Glomerular endothelial cell (primary cell): ENCODE measurements around the gene CUX1. TPM values are rescaled to one million over a fixed set of nuclear protein-coding genes. Genes with fewer than 3 reads are reported as not detected.
"Not testable (repeated sequence)": the region's sequence is repeated elsewhere in the genome, so short reads cannot be mapped to it uniquely, and the experiment has no call there.

Source experiments
- DNase-seq: peaks from one replicate; pipeline ENCODE4 v3.0.0-alpha.2; 2011; ENCODE audit warnings: low read depth, low spot score; ENCODE audit errors: extremely low read depth
- total RNA-seq: library from RNA; depleted of rRNA; stranded (reverse); fragments of >200 nt; gene quantifications from 2 replicates; pipeline ENCODE4 v1.2.3, GENCODE V29; 2015

The CUX1 gene
- total RNA-seq, 1 donor from 2014 or later = 62.0 TPM

DNA sequence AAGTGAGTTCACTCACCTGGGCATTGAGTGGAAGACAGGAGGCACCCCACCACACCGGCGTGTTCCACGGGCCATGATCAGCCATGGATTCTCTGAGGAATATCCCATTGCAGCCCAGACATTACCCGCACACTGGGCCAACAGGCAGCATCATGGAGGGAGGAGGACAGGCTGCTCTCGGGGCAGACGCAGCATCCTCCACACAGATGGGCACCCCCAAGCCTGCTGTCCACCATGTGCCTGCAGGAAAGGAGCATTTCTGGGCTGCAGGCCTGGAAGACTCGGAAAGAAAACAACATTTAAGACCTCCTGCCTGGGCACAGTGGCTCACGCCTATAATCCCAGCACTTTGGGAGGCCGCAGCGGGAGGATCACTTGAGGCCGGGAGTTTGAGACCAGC is 398.3 kb downstream of the CUX1 start:
- DNase-seq = no peak

DNA sequence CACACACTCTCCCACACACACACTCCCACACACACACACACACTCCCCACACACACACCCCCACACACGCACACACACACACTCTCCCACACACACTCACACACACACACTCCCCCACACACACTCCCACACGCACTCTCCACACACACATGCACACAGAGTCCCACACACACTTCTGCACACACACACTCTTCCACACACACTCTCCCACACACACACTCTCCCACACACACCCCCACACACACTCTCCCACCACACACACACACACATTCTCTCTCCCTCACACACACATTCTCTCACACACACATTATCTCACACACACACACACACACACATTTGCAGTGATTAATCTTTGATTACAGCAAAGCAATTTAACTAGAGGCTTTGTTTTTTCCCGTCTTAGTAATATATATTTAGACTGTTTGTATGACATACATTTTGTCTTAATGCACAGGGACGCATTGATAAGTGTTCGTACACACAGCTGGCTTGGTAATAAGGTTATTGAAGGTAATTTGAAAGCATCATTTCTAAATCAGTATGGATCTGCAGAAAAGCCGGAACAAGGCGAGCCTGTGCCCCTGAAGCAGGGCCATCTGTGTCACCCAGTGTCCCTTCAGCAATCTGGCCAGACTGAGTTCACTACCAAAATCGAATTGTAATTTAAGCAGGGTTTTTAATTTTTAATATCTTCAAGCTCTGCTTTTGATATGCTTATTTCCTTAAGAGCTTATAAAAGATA is 399.3 kb downstream of the CUX1 start:
- DNase-seq = no peak

DNA sequence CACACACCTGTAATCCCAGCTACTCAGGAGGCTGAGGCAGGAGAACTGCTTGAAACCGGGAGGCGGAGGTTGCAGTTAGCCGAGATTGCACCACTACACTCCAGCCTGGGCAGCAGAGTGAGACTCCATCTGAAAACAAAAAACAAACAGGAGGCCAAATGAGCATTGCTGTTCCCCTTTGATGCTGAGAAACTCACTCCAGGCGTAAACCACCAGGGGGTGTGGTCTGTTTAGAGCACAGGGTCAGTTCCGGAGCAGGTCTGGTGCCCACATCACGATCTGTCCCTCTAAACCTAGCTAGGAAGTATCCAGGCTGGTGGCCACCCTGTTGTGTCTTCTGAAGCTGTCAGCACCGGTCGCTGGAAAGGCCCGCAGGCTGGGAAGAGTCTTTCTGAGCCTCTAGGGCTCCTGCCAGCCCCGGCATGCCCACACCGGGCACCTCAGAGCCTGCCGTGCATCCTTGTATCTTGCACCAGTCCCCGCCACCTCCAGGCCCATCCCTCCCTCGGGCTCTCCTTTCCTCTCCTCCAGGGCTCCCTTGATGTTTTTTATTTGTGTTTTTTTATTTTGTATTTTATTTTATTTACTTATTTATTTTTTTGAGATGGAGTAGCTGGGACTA is 402.9 kb downstream of the CUX1 start:
- no peak for DNase-seq

DNA sequence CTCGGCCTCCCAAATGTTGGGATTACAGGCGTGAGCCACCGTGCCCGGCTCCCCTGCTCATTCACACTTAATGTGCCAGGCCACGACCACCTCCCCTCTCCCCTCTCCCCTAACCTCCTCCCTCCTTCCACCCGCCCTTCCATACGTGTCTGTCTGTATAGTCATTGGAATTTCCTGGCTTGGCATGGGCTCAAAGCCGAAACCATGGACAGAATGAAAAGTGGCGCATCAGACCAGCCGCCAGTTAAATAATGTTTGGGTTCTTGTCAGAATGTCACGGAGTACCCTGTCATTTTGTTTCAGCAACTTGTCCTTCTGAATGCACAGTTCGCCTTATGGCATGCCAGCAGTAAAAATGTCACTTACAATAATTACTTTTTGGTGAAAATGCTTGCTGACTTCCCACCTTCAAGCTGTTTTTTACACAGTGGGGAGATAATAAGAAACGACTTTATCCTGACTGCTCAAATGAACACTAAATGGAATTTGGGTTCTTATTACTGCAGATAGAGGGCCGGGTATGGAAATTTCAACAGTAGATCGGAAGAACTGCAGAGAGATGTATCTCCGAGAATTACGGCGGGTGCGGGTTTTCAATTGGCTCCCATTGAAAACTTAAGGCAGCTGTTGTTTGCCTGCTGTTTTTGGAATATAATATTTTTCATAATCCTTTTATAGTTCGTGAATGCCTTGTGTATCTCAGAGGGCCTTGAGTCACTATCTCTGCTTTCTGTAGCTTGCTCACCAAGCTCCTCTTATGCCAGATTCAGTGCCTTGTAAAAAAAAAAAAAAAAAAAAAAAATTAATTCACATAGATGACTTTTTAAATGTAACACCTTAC is 403.8 kb downstream of the CUX1 start:
- DNase-seq = peak; percentile 16

DNA sequence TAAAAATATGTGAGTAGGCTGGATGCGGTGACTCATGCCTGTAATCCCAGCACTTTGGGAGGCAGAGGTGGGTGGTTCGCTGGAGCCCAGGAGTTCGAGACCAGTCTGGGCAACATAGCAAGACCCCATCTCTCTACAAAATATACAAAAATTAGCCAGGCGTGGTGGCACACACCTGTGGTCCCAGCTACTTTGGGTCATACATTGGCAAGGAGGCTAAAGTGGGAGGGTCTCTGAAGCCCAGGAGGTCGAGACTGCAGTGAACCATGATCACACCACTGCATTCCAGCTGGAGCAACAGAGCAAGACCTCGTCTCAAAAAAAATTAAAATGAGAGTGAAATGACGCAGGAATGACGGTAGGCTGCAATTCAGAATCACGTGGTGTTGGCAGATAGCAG is 404.5 kb downstream of the CUX1 start:
- no peak for DNase-seq

DNA sequence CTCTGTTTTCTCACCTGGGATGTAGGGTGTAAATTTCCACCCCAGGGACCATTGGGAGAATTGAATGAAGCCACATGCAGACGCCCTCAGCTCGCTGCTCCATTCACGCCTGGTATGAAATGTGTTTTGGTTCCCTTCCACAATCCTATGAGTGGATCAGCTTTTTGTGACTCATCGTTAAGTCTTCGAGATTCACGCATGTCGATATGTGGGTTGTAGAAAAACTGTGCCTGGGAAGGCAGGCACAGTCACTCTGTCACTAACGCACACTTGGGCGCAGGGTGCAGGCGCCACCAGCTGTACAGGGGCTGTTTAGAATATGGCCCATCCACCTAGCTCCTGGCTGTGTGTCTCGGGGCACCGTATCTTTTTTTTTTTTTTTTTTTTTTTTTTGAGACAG is 405.0 kb downstream of the CUX1 start:
- no peak for DNase-seq

DNA sequence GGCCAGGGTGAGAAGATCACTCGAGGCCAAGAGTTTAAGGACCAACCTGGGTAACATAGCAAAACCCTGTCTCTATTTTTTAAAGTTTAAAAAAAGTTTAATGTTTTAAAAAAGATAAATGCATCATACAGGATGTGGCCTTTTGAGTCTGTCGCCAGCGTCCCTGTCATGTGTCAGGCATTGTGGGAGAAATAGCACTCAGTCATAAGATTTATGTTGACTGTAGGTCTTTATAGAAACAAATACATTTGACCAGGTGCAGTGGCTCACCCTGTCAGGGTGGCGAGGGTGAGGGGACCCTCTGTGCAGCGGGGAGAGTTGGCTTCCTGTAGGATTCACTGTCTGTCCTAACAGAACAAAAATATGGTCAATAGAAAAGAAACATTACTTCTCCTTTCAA is 405.8 kb downstream of the CUX1 start:
- DNase-seq = no peak

DNA sequence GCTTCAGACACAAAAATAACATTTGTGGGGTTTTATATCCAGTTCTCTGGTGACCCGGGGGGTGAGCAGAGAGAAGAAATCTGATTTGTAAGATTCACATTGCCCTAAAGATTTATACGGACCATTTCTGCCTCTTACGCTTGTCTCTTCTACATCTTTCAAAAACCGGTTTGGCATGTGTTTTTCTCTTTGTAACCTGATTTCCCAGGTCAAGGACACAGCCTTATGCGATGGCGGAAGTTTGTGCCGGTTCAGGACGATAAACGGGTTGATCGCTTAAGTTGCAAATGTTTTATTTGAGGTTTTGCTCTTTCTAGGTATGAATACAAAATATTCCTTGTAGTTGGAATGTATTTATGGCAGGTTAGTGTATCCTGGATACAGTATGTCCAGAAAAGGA is 407.6 kb downstream of the CUX1 start:
- no peak for DNase-seq

DNA sequence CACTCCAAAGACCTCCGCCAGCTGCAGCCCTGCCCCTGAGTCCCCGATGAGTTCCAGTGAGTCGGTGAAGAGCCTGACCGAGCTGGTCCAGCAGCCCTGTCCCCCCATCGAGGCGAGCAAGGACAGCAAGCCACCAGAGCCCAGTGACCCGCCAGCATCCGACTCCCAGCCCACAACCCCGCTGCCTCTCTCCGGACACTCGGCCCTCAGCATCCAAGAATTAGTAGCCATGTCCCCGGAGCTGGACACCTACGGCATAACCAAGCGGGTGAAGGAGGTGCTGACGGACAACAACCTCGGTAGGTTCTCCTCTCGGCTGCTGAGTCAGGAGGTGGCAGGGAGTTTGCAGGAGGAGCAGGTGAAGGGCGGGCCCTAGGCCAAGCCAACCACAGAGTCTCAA is 409.9 kb downstream of the CUX1 start:
- no peak for DNase-seq

DNA sequence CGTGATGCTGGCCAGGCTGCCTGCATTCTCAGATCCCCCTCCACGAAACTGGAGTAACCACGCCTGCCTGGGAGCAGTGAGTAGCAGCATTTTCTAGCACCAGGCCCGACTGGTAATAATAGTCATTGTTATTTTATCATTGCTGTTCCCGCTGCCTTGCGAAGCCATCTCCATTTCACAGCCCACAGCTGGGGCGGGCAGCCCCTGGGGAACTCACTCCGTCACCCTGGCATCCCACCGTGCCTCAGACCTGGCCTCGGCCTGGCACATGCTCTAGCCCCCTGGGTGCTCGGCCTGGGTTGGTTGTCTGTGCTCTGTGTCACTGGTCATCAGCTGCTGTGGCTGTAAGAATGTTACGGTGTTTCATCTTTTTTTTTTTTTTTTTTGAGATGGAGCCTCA is 411.5 kb downstream of the CUX1 start:
- DNase-seq = no peak

DNA sequence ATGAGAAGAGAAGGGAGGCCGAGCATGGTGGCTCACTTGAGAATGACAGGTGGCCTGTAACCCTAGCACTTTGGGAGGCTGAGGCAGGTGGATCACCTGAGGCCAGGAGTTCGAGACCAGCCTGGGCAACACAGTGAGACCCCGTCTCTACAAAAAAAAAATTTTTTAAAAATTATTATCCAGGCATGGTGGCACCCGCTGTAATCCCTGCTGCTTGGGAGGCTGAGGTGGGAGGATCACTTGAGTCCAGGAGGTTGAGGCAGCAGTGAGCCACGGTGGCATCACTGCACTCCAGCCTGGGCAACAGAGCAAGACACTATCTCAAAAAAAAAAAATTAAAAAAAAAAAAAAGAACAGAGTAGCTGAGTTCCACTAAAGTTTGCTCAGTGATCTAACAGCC is 412.7 kb downstream of the CUX1 start:
- DNase-seq = not testable (repeated sequence)

DNA sequence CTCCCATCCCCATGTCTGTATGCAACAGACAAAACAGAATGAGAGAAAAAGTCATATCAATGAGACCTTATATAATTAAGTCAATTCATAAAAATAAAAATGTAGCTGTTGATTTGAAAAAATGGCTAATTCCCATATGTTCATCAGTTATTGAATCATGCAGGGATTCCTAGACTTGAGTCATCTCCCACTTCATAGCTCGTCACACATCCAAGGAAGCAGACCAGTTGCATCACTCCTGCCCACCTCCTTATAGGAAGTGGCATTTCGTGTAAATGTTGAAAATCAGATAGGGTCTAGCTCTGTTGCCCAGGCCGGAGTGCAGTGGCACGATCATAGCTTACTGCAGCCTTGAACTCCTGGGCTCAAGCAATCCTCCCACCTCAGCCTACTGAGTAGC is 413.2 kb downstream of the CUX1 start:
- DNase-seq = no peak

DNA sequence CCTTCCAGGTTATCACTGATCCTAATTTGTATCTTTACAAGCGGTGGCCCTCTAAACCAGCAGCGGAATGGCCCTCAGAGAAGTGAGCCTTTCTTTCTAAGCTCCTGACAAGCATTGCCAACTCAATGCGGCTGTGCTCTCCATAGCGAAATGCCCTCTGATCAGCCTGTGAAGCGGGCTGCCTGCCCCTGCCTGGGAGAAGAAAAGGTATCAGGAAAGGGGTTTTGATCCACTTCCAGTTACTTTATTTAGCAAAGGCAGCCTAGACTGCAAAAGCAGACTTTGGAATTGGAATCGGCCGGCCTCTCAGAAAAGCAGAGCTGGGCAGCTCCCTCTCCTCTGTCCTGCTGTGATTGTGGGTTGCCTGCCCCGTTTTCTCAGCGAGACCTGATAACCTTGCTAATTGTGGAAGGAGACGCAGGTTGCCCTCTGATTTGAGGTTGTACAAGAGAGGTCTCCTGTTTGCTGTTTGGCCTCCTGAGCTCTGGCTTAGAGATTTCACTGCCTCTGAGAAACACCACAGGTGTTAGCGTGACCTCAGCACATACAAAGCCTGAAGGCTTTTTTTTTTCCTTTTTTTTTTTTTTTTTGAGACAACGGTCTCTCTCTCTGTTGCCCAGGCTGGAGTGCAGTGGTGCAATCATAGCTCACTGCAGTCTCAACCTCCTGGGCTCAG is 415.3 kb downstream of the CUX1 start:
- no peak for DNase-seq

DNA sequence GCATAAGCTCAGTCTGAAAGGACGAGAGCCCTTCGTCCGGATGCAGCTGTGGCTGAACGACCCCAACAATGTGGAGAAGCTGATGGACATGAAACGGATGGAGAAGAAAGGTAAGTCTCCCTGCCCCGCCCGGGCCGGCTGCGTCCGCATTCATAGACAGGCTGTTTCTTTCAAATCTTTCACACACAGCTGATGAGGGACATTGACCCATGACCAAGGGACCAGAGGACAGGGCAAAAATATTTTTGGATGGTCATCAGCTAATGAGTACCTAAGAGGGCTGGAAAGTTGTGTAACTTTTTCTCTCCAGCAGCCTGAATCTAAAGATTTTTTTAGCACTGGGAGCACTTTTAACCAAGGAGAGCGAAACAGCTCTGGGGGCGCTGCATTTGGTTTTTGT is 416.7 kb downstream of the CUX1 start:
- no peak for DNase-seq

DNA sequence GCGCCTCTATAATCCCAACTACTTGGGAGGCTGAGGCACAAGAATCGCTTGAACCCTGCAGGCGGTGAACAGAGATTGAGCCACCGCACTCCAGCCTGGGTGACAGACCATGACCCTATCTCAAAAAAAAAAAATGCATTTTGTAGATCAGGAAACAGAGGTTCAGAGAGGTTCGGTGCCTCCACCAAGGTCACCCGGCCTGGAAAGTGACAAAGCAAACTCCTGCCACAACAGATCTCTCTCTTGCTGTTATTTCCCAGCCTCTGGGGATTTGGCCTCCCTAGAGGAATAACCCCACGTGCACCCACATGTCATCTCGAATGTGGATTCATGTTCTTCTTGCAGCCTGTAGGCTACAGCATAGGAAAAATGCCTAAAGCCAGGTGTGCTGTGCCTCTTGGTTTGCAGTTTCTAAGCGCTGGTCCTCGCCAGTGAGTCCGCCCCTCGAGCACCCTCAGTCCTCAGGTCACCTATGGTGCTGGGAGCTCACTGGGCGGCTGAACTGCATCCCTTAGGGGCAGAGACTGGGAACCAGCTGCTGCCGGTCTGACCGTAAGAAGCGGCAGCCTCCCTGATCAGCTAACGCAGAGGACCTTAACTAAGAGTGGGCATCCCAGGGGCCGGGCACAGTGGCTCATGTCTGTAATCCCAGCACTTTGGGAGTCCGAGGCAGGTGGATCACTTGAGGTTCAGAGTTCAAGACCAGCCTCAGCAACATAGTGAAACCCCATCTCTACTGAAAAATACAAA is 417.6 kb downstream of the CUX1 start:
- no peak for DNase-seq

DNA sequence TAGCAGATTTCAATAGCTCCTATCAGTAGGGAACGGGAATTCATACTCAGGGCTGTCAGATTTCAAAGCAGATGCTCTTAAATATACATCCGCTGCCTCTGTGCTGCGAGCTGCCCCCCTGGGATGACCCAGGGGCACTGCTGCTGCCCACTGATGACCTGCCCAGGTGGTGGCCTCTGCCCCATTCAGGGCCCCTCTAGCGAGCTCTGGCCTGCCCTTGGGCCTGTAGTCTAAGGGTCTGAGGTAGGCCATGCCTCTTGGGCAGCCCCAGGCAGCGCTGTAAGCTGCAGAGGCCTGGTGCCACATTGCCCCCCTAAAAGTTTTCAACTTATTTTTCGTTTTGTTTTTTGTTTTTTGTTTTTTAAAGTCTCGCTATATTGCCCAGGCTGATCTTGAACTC is 418.7 kb downstream of the CUX1 start:
- DNase-seq = no peak

DNA sequence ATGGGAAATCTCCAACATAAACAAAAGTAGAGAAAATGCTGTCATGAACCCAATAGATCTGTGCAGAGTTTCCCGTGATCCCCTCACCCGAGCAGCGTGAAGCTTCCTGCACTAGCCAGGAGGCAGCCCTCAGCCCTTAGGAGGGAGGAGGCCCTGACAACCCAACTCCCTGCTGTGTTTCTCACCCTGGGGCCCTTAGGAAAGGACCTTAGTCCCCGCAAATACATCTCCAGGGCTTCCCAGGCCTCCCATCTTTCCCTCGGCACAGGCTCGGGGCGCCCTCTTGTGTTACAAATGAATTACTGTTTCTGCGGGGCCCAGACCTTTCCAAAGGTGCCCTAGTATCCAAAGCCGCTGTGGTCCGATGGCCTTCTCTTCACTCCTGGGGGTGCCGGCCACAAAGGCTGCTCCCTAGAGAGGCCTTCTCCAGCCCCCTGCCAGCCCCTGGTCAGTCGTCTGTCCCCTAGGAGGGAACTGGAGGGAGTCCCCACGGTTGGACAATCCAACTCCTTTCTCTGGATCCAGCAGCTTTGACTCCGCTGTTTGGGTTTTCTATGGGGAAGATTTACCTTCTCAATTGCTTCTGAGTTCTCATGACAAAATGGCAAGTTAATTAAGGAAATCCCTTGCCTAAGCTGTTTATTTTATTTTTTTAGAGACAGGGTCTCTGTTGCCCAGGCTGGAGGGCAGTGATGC is 419.3 kb downstream of the CUX1 start:
- peak; percentile 14 for DNase-seq

DNA sequence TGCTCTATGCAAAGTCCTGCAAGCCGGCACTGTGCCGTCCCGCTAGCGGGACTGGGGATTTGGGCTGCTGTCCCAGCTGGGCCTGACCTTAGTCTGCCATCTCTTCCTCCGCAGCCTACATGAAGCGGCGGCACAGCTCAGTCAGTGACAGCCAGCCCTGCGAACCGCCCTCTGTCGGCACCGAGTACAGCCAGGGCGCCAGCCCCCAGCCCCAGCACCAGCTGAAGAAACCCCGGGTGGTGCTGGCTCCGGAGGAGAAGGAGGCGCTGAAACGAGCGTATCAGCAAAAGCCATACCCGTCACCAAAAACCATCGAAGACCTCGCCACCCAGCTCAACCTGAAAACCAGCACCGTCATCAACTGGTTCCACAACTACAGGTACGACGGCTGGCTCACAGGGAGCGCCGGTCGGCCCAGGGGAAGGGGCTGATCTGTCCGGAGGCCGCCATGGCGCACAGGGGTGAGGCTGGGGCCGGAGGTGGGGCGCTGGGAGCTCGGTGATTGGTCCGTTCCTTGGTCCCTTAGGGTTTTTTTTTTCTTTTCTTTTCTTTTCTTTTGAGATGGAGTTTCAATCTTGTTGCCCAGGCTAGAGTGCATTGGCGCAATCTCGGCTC is 421.9 kb downstream of the CUX1 start:
- DNase-seq = no peak

DNA sequence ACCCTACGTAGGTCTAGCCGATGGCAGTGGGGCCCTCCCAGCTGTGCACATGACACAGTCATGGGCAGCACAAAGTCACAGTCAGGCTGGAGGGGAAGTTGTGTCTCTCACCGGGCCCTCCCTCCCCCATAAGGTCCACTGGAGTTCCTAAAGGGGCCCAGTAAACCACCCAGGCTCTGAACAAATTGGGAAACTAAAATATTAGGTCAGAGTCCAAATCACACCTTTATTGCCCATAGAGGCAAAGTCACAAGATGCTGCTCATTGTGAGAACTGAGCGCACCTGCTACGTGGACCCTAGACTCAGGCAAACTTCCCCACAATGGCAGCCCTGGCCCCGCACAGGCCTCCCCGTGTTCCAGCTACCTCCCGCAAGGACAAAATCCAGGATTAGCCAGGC is 424.0 kb downstream of the CUX1 start:
- no peak for DNase-seq

DNA sequence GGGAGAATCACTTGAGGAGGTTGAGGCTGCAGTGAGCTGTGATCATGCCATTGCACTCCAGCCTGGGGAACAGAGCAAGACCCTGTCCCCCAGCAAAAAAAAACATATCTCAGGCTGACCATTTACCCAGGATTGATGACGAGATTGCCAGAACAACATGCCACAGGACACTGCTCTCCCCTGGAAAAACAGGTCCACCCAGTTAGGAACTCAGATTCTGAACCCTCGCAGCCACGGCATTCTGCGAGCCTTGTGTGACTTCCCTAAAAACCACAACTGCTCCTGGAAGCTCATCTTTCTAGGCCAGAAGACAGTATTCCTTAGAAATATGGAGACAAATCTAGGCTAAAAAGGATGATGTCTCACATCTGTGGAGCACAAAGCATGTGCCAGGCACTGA is 427.2 kb downstream of the CUX1 start:
- no peak for DNase-seq
